A549 (cell line): ENCODE results near the gene TTC7B.

Source experiments
- CBX8 ChIP-seq: fragments of 200-600 bp; sonication (generic); IDR thresholded peaks from 2 replicates; pipeline ENCODE4 v1.6.1; 2016
- KDM1A ChIP-seq: fragments of 200-600 bp; sonication (generic); IDR thresholded peaks from 2 replicates; pipeline ENCODE4 v1.6.1; 2016; ENCODE audit warnings: low read depth, mild to moderate bottlenecking

DNA sequence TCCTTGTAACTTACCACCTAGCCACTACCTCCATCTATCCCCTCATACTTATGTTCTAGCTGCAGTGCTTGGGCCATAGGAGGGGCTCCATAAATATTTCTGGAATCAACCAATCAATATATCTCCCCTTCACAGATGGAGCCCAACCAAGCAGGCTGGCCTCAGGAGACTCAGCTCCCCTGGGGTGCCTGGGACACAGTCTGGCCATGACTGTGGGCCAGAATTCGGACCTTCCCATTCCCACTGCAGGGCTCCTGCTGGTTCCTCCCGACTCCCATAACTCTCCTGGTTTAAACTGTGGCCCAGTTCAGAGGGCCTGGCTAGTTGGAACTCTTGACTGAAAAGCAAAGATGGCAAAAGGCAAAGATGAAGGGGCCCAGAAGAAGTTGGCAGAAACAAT lies 13.0 kb downstream of the TTC7B start:
- no peak for TF ChIP-seq KDM1A
- no peak for TF ChIP-seq CBX8
